Adrenal gland (tissue), 12 donors: ENCODE data around the gene RALY. TPM values are rescaled to one million over a fixed set of nuclear protein-coding genes. Genes with fewer than 3 reads are reported as not detected.

Experiments used
- DNase-seq, 7 donors: peaks; one replicate each; pipeline ENCODE4 v3.0.0-alpha.2; 2019 to 2020
- H3K27ac ChIP-seq, 5 donors: fragments of 200-600 bp; sonication (generic) in 4 of 5; 1 replicate in 3 of 5; 2 replicates in 2 of 5; pipeline versions ENCODE4 v1.5.1 to v1.8.0; 2016 to 2020; ENCODE audit warnings: mild to moderate bottlenecking in 1 of 5
- H3K27me3 ChIP-seq: fragments of 200-600 bp; 2 replicates; pipeline ENCODE4 v1.8.0; 2021
- H3K36me3 ChIP-seq, 2 donors: fragments of 200-600 bp; replicated peaks in 1 of 2; 1 replicate in 1 of 2; 2 replicates in 1 of 2; pipeline versions ENCODE4 v1.5.1 to v1.8.0; 2018 to 2022
- H3K4me1 ChIP-seq, 2 donors: fragments of 200-600 bp; replicated peaks in 1 of 2; 1 replicate in 1 of 2; 2 replicates in 1 of 2; pipeline versions ENCODE4 v1.5.1 to v1.8.0; 2018 to 2021
- H3K4me3 ChIP-seq, 4 donors: fragments of 200-600 bp; sonication (generic) in 3 of 4; one replicate each; pipeline ENCODE4 v1.5.1; 2016 to 2018
- H3K9me3 ChIP-seq, 3 donors: fragments of 200-600 bp; sonication (generic) in 1 of 3; replicated peaks in 1 of 3; 1 replicate in 2 of 3; 2 replicates in 1 of 3; pipeline versions ENCODE4 v1.5.1 to v1.8.0; 2016 to 2021
- POLR2A ChIP-seq, 2 donors: fragments of 450-650 bp; IDR thresholded peaks; one replicate each; pipeline ENCODE4 v1.6.1; 2017; ENCODE audit warnings: antibody characterized with exemption in 2 of 2, mild to moderate bottlenecking in 2 of 2, moderate library complexity in 1 of 2
- WGBS, 4 donors: extraction: QIAGEN DNeasy Blood & Tissue Kit in 2 of 4; methylation state at CpG; one replicate each; pipeline versions ENCODE4 v1.1.5 to v1.1.7; 2013 to 2017; 5-methylcytosine and 5-hydroxymethylcytosine counted together
- intact Hi-C, 2 donors: fragments of 100-400 bp; cut with DNase I; formaldehyde crosslinking; loops; one replicate each; pipeline versions ENCODE4 v1.14.1 to v1.15.0; 2022 to 2023
- polyA plus RNA-seq, 3 donors: library from polyadenylated mRNA; stranded (reverse); fragments of 200-250 nt in 2 of 3; fragments of 350-450 nt in 1 of 3; fragmentation: Illumina TruSeq in 1 of 3; extraction: RNeasy Lipid Tissue Mini Kit (QIAGEN cat#74804) in 1 of 3; gene quantifications; one replicate each; pipeline ENCODE4 v1.2.3, GENCODE V29; 2013 to 2014
- total RNA-seq, 9 donors: library from RNA; depleted of rRNA in 4 of 9; stranded (reverse); fragments of >200 nt in 4 of 9; fragments of 120-200 nt in 1 of 9; fragmentation: NEBNext Ultra II Directional in 1 of 9; extraction: Animal tissue kit (Norgen Biotek cat#: 25700) in 1 of 9; gene quantifications; one replicate each; pipeline versions ENCODE4 v1.1.0 to v1.2.4, GENCODE V29; 2013 to 2023
- TF ChIP-seq, protein P1 (sequence below), 6 experiments: fragments of 450-650 bp in 4 of 6; fragments of 200-600 bp in 2 of 6; sonication (generic) in 1 of 6; IDR thresholded peaks; 1 replicate in 5 of 6; 2 replicates in 1 of 6; pipeline versions ENCODE4 v1.5.1 to v1.8.0; 2016 to 2021; ENCODE audit warnings: antibody characterized with exemption in 6 of 6, mild to moderate bottlenecking in 2 of 6, moderate library complexity in 1 of 6
- donor health status: healthy with polysubstance abuse.
- donor health status: Bipolar disorder and iron deficiency.
- donor health status: DM: yes; HTN: yes; CAD: no.
- donor health status: DM: no; HTN: no; CAD: no.
- donor health status: DM: no; HTN: no; CAD: no.
- donor health status: DM: yes; HTN: yes; CAD: no.

Gene RALY
- total and polyA plus RNA-seq, 12 donors, result 30.0 to 128 (median 78.1) TPM

DNA sequence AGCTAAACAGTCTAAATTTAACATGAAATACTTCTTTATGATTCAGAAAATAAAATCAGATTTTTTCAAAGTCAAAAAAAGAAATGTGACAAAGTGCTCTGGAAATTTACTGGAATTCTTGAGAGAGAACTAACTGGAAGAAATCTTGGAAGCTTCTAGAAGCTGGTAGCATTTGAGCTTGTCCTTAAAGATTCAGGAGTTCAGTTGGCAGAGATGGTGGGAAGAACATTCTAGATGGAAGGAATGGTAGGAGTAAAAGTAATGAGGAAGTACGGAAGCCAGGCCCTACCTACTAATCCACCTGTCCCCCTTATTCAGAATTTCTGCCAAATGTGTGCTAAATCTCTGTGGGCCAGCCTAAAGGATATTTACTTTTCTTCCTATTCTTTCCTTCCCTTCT is 21.2 kb downstream of the RALY start:
- Histone ChIP-seq H3K4me3 (no peak overlapping the region), H3K4me1 (peaks cover 0 to 58% of the 10 kb centered on the region in 2 donors), H3K9me3 (no peaks in the 10 kb centered on the region), H3K27ac (no peak overlapping the region), H3K27me3 (no peaks in the 10 kb centered on the region), H3K36me3 (no peaks in the 10 kb centered on the region)
- intact Hi-C loops, result no loop called here
- TF ChIP-seq POLR2A (IDR thresholded peaks at IDR 0.05), result no peak
- TF ChIP-seq, protein P1, sequence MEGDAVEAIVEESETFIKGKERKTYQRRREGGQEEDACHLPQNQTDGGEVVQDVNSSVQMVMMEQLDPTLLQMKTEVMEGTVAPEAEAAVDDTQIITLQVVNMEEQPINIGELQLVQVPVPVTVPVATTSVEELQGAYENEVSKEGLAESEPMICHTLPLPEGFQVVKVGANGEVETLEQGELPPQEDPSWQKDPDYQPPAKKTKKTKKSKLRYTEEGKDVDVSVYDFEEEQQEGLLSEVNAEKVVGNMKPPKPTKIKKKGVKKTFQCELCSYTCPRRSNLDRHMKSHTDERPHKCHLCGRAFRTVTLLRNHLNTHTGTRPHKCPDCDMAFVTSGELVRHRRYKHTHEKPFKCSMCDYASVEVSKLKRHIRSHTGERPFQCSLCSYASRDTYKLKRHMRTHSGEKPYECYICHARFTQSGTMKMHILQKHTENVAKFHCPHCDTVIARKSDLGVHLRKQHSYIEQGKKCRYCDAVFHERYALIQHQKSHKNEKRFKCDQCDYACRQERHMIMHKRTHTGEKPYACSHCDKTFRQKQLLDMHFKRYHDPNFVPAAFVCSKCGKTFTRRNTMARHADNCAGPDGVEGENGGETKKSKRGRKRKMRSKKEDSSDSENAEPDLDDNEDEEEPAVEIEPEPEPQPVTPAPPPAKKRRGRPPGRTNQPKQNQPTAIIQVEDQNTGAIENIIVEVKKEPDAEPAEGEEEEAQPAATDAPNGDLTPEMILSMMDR (IDR thresholded peaks at IDR 0.05), result no peak
- 94 to 100% (median 100%) methylated on average over 1 of the region's 1 CpG for WGBS, 4 donors
- no peak for DNase-seq

DNA sequence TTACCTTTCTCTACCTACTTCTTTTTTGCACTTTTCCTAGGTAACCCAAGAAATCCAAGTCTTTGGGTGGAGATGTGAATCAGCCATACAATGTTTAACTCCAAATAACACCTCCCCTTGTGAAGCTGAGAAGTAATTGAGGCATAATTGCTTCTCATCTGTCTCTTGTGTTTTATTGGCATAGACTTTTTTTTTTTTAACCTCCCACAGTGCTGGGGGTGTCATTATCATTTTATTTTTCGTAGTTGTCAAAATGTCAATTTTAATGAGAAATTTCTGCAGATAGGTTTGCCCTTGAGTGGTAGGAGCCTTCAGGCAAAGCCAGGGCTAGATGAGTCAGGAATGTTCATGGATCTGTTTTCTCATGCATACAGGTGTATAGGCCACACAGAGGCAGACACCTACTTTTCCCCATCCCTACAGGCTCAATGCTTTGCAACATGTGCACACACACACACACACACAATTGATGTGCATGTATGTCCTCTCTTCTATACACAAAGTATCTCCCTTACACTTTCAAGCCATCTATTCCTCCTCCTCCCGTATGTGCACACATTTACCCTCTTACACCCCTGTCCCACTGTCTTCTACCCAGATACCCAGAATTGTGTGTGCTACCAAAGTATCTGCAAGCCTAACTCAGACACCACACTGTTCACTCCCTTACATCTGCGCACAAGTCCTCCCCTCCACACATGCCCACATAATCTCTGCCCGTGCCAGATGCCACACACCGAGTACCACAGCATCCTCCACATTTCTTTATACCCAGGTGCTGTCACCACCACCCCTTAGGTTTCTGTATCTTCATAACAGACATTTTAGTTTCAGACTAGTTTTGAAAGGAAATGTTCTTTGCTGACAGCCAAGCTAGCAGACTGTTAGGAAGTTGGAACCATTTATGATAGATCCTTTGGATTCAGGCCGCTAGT is 22.0 kb downstream of the RALY start:
- WGBS, 4 donors, result 84 to 88% (median 86%) methylated on average over 6 of the region's 6 CpGs
- intact Hi-C loops, result no loop called here
- no peak for TF ChIP-seq POLR2A (IDR thresholded peaks at IDR 0.05)
- TF ChIP-seq, protein P1 (IDR thresholded peaks at IDR 0.05), result no peak
- H3K4me3 ChIP-seq, result no peak overlapping the region
- no peak overlapping the region for H3K27ac ChIP-seq
- DNase-seq, result no peak
- no peaks in the 10 kb centered on the region for H3K36me3 ChIP-seq
- H3K4me1 ChIP-seq, result peaks cover 0 to 50% of the 10 kb centered on the region in 2 donors
- no peaks in the 10 kb centered on the region for H3K9me3 ChIP-seq
- no peaks in the 10 kb centered on the region for H3K27me3 ChIP-seq

DNA sequence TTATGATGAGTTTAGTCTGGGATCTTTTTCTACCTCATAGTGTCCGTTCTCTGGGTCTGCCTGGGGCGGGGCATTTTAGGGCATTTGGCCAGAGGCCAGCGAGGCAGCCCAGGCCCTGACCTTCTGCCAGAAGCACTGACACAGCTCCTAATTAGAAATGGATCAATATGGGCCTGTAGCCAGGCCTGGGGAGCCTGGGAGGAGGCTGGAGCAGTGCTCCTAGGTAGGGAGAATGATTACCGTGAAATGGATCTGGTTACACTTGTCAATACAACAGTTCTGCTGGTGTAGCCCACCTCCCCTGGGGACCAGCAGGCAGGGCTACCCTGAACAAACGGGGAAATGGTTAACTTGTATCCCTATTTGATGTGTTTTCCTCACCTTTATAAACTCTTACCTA is 23.0 kb downstream of the RALY start:
- H3K27ac ChIP-seq, result no peak overlapping the region
- DNase-seq, result no peak
- peaks cover 0 to 44% of the 10 kb centered on the region in 2 donors for H3K4me1 ChIP-seq
- no peaks in the 10 kb centered on the region for H3K36me3 ChIP-seq
- no peak overlapping the region for H3K4me3 ChIP-seq
- 67 to 78% (median 71%) methylated on average over 5 of the region's 5 CpGs for WGBS, 4 donors
- intact Hi-C loops, result no loop called here
- TF ChIP-seq, protein P1 (IDR thresholded peaks at IDR 0.05), result no peak
- TF ChIP-seq POLR2A (IDR thresholded peaks at IDR 0.05), result no peak
- no peaks in the 10 kb centered on the region for H3K9me3 ChIP-seq
- no peaks in the 10 kb centered on the region for H3K27me3 ChIP-seq

DNA sequence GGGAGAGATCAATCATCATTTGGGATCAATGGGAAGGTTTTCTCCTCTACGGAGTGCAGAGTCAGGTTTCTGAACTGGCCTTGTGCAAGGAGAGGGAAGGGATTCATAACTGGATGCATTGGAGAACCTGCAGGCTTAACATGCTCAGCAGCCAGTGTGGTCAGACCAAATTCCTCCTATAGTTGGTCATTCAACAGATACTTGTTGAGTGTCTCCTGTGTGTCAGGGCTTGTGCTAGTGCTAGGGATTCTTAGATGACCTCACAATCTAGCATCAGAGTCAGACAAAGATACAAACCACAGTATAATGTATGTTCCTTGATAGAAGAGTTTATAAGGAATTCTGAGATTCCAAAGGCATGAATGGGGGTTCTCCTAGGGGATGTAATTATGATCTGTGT is 23.9 kb downstream of the RALY start:
- Histone ChIP-seq H3K36me3 (no peaks in the 10 kb centered on the region), H3K4me1 (peaks cover 0 to 46% of the 10 kb centered on the region in 2 donors), H3K27me3 (no peaks in the 10 kb centered on the region), H3K27ac (no peak overlapping the region), H3K9me3 (no peaks in the 10 kb centered on the region), H3K4me3 (no peak overlapping the region)
- intact Hi-C loops, result no loop called here
- TF ChIP-seq, protein P1 (IDR thresholded peaks at IDR 0.05), result no peak
- TF ChIP-seq POLR2A (IDR thresholded peaks at IDR 0.05), result no peak
- 79 to 93% (median 88%) methylated on average over 1 of the region's 1 CpG; no CpG with 5 or more reads in 1 of the 4 donors for WGBS, 4 donors
- DNase-seq, result no peak
